ENCODE results near the gene ARID1B. TPM values are rescaled to one million over a fixed set of nuclear protein-coding genes. Genes with fewer than 3 reads are reported as not detected.

ARID1B gene
- total RNA-seq, 1 donor from 2014 or later = 43.4 TPM

GRCh38 chr6:156996265-156996664 is 219.1 kb downstream of the ARID1B start:
- intact Hi-C loops (cut with micrococcal nuclease) = no loop called here
- TF ChIP-seq, protein P1, sequence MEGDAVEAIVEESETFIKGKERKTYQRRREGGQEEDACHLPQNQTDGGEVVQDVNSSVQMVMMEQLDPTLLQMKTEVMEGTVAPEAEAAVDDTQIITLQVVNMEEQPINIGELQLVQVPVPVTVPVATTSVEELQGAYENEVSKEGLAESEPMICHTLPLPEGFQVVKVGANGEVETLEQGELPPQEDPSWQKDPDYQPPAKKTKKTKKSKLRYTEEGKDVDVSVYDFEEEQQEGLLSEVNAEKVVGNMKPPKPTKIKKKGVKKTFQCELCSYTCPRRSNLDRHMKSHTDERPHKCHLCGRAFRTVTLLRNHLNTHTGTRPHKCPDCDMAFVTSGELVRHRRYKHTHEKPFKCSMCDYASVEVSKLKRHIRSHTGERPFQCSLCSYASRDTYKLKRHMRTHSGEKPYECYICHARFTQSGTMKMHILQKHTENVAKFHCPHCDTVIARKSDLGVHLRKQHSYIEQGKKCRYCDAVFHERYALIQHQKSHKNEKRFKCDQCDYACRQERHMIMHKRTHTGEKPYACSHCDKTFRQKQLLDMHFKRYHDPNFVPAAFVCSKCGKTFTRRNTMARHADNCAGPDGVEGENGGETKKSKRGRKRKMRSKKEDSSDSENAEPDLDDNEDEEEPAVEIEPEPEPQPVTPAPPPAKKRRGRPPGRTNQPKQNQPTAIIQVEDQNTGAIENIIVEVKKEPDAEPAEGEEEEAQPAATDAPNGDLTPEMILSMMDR (IDR thresholded peaks at IDR 0.05; ENCODE audit: borderline replicate concordance) = no peak
- Histone ChIP-seq H3K27ac (replicated peaks) (no peak overlapping the region), H3K9me3 (replicated peaks) (no peaks in the 10 kb centered on the region), H3K36me3 (no peaks in the 10 kb centered on the region), H3K27me3 (ENCODE audit: low read depth) (no peaks in the 10 kb centered on the region), H3K4me1 (peaks cover 50% of the 10 kb centered on the region), H3K4me3 (no peak overlapping the region)
- DNase-seq = no peak

DNA sequence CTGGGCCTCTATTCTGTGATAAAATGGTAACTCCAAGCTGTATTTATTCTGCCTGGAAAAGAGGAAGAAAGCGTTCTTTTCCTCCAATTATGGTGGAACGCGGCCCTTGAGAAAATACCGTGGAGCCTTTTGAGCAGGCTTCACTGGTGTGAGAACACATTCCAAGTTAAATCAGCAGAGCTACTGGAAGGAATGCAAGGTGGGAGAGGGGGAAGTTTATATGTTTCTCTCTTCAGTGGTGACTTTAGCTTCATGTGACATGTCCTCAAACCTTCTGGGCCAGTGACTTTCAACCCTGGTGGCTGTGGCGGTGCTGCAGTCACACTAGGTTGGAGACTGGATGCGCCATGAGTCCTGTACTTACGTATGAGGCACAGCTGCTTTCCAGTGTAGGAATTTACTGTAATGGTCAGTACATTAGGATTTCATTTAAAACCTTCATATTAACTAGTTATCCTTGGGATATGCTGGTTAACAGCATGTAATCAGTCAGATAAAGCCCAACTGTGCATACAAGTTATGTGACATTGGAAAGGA is 221.7 kb downstream of the ARID1B start:
- Histone ChIP-seq H3K4me1 (peaks cover 30% of the 10 kb centered on the region), H3K27ac (replicated peaks) (no peak overlapping the region), H3K9me3 (replicated peaks) (no peaks in the 10 kb centered on the region), H3K36me3 (no peaks in the 10 kb centered on the region), H3K27me3 (ENCODE audit: low read depth) (no peaks in the 10 kb centered on the region), H3K4me3 (no peak overlapping the region)
- TF ChIP-seq, protein P1 (IDR thresholded peaks at IDR 0.05; ENCODE audit: borderline replicate concordance) = no peak
- intact Hi-C loops (cut with micrococcal nuclease) = no loop called here
- DNase-seq = no peak

GRCh38 chr6:156999762-157000161 is 222.6 kb downstream of the ARID1B start:
- intact Hi-C loops (cut with micrococcal nuclease) = no loop called here
- Histone ChIP-seq H3K27me3 (ENCODE audit: low read depth) (no peaks in the 10 kb centered on the region), H3K4me3 (no peak overlapping the region), H3K4me1 (peaks cover 27% of the 10 kb centered on the region), H3K36me3 (no peaks in the 10 kb centered on the region), H3K9me3 (replicated peaks) (no peaks in the 10 kb centered on the region), H3K27ac (replicated peaks) (no peak overlapping the region)
- TF ChIP-seq, protein P1 (IDR thresholded peaks at IDR 0.05; ENCODE audit: borderline replicate concordance) = no peak
- DNase-seq = no peak

GRCh38 chr6:157001716-157002115 is 224.5 kb downstream of the ARID1B start:
- intact Hi-C loops (cut with micrococcal nuclease) = no loop called here
- H3K36me3 ChIP-seq = no peaks in the 10 kb centered on the region
- H3K27me3 ChIP-seq (ENCODE audit: low read depth) = no peaks in the 10 kb centered on the region
- H3K27ac ChIP-seq (replicated peaks) = no peak overlapping the region
- H3K4me1 ChIP-seq = peaks cover 24% of the 10 kb centered on the region
- no peaks in the 10 kb centered on the region for H3K9me3 ChIP-seq (replicated peaks)
- no peak overlapping the region for H3K4me3 ChIP-seq
- TF ChIP-seq, protein P1 (IDR thresholded peaks at IDR 0.05; ENCODE audit: borderline replicate concordance) = no peak
- no peak for DNase-seq

- Histone ChIP-seq H3K27me3 (ENCODE audit: low read depth) (no peaks in the 10 kb centered on the region), H3K36me3 (no peaks in the 10 kb centered on the region), H3K9me3 (replicated peaks) (no peaks in the 10 kb centered on the region), H3K4me1 (peaks cover 29% of the 10 kb centered on the region), H3K27ac (replicated peaks) (no peak overlapping the region), H3K4me3 (no peak overlapping the region)
- no peak for DNase-seq
- intact Hi-C loops (cut with micrococcal nuclease) = no loop called here
- TF ChIP-seq, protein P1 (IDR thresholded peaks at IDR 0.05; ENCODE audit: borderline replicate concordance) = no peak
These were observed 225.6 kb downstream of the ARID1B start for GRCh38 chr6:157002774-157003173.
